ENCODE results near the gene PAX5. TPM values are rescaled to one million over a fixed set of nuclear protein-coding genes. Genes with fewer than 3 reads are reported as not detected.

The PAX5 gene
- total RNA-seq, 1 experiment from 2014 or later = 6.6 TPM

DNA sequence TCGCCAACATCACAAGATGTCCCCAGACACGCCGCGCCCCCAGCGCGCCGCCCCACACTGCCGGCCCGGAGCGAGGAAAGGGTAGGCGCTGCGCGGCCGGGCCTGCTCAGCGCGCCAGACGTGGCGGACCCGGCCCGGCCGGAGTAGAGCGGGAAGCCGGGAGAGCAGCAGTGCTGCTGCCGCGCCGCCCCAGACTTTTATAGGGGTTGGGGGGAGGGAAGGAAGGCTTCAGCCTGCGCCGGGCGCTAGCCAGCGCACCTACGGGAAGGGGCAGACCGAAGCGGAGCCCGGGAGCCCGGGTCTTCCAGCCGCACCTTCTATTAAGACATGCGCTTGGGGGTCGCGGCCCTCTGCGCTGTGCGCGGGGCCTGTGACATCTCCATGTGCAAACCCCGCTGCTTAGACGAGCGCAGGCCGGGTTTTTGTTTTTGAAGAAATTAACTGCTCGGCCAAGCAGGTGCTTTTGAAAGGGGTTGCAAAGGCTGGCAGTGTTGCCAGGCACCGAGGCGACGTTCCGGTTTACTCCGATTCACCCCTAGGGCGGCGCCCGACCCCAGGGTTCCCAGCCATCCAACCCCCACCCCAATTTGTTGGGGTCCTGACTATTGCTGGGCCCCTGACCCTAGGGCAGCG lies 353 bp upstream of the PAX5 start:
- TF ChIP-seq ZNF121 (CRISPR knock-in tag; IDR thresholded peaks at IDR 0.05) = no peak
- TF ChIP-seq E2F5 (CRISPR knock-in tag; IDR thresholded peaks at IDR 0.05) = peak; percentile 51; the same call in 1 of the 2 replicates
- no peak for TF ChIP-seq FOXK1 (CRISPR knock-in tag; IDR thresholded peaks at IDR 0.05)
- peak; percentile 28; the same call in 1 of the 2 replicates for TF ChIP-seq CTCF (IDR thresholded peaks at IDR 0.05)
- TF ChIP-seq, protein P1, sequence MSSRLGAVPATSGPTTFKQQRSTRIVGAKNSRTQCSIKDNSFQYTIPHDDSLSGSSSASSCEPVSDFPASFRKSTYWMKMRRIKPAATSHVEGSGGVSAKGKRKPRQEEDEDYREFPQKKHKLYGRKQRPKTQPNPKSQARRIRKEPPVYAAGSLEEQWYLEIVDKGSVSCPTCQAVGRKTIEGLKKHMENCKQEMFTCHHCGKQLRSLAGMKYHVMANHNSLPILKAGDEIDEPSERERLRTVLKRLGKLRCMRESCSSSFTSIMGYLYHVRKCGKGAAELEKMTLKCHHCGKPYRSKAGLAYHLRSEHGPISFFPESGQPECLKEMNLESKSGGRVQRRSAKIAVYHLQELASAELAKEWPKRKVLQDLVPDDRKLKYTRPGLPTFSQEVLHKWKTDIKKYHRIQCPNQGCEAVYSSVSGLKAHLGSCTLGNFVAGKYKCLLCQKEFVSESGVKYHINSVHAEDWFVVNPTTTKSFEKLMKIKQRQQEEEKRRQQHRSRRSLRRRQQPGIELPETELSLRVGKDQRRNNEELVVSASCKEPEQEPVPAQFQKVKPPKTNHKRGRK (CRISPR knock-in tag; IDR thresholded peaks at IDR 0.05; ENCODE audit: borderline replicate concordance) = no peak
- no peak for TF ChIP-seq HMGA2 (CRISPR knock-in tag; IDR thresholded peaks at IDR 0.05)
- TF ChIP-seq ZNF232 (CRISPR knock-in tag; IDR thresholded peaks at IDR 0.05) = no peak
- TF ChIP-seq, protein P2, sequence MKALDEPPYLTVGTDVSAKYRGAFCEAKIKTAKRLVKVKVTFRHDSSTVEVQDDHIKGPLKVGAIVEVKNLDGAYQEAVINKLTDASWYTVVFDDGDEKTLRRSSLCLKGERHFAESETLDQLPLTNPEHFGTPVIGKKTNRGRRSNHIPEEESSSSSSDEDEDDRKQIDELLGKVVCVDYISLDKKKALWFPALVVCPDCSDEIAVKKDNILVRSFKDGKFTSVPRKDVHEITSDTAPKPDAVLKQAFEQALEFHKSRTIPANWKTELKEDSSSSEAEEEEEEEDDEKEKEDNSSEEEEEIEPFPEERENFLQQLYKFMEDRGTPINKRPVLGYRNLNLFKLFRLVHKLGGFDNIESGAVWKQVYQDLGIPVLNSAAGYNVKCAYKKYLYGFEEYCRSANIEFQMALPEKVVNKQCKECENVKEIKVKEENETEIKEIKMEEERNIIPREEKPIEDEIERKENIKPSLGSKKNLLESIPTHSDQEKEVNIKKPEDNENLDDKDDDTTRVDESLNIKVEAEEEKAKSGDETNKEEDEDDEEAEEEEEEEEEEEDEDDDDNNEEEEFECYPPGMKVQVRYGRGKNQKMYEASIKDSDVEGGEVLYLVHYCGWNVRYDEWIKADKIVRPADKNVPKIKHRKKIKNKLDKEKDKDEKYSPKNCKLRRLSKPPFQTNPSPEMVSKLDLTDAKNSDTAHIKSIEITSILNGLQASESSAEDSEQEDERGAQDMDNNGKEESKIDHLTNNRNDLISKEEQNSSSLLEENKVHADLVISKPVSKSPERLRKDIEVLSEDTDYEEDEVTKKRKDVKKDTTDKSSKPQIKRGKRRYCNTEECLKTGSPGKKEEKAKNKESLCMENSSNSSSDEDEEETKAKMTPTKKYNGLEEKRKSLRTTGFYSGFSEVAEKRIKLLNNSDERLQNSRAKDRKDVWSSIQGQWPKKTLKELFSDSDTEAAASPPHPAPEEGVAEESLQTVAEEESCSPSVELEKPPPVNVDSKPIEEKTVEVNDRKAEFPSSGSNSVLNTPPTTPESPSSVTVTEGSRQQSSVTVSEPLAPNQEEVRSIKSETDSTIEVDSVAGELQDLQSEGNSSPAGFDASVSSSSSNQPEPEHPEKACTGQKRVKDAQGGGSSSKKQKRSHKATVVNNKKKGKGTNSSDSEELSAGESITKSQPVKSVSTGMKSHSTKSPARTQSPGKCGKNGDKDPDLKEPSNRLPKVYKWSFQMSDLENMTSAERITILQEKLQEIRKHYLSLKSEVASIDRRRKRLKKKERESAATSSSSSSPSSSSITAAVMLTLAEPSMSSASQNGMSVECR (CRISPR knock-in tag; IDR thresholded peaks at IDR 0.05; ENCODE audit: borderline replicate concordance) = peak; percentile 65; the same call in 1 of the 2 replicates
- TF ChIP-seq, protein P3, sequence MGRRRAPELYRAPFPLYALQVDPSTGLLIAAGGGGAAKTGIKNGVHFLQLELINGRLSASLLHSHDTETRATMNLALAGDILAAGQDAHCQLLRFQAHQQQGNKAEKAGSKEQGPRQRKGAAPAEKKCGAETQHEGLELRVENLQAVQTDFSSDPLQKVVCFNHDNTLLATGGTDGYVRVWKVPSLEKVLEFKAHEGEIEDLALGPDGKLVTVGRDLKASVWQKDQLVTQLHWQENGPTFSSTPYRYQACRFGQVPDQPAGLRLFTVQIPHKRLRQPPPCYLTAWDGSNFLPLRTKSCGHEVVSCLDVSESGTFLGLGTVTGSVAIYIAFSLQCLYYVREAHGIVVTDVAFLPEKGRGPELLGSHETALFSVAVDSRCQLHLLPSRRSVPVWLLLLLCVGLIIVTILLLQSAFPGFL (CRISPR knock-in tag; IDR thresholded peaks at IDR 0.05; ENCODE audit: borderline replicate concordance) = no peak
- TF ChIP-seq, protein P4, sequence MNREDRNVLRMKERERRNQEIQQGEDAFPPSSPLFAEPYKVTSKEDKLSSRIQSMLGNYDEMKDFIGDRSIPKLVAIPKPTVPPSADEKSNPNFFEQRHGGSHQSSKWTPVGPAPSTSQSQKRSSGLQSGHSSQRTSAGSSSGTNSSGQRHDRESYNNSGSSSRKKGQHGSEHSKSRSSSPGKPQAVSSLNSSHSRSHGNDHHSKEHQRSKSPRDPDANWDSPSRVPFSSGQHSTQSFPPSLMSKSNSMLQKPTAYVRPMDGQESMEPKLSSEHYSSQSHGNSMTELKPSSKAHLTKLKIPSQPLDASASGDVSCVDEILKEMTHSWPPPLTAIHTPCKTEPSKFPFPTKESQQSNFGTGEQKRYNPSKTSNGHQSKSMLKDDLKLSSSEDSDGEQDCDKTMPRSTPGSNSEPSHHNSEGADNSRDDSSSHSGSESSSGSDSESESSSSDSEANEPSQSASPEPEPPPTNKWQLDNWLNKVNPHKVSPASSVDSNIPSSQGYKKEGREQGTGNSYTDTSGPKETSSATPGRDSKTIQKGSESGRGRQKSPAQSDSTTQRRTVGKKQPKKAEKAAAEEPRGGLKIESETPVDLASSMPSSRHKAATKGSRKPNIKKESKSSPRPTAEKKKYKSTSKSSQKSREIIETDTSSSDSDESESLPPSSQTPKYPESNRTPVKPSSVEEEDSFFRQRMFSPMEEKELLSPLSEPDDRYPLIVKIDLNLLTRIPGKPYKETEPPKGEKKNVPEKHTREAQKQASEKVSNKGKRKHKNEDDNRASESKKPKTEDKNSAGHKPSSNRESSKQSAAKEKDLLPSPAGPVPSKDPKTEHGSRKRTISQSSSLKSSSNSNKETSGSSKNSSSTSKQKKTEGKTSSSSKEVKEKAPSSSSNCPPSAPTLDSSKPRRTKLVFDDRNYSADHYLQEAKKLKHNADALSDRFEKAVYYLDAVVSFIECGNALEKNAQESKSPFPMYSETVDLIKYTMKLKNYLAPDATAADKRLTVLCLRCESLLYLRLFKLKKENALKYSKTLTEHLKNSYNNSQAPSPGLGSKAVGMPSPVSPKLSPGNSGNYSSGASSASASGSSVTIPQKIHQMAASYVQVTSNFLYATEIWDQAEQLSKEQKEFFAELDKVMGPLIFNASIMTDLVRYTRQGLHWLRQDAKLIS (CRISPR knock-in tag; IDR thresholded peaks at IDR 0.05; ENCODE audit: borderline replicate concordance) = 0 out of 2 replicates have a peak, but pooled peaks have one; percentile 41
- TF ChIP-seq GTF2I (CRISPR knock-in tag; conservative IDR thresholded peaks at IDR 0.05) = no peak
- no peaks in the 10 kb centered on the region for H3K9me3 Mint-ChIP-seq
- H3K36me3 Mint-ChIP-seq = no peaks in the 10 kb centered on the region
- no peak overlapping the region; the same call in 1 of the 2 replicates for H3K27ac Mint-ChIP-seq
- peak; percentile 74 for DNase-seq (ENCODE audit: low spot score)
- CTCF ChIA-PET = interaction anchor here (1.0 to 4.6 kb wide), 4 partner anchors 9 to 86 kb away, joined by 3 to 15 read pairs (median 9); partner anchors contain the start of gene ZCCHC7
- H3K4me3 Mint-ChIP-seq = peak overlapping the region; percentile 74
- H3K27me3 Mint-ChIP-seq (ENCODE audit: low read depth) = peaks cover 100% of the 10 kb centered on the region
- POLR2A ChIA-PET = interaction anchor here (0.6 to 0.9 kb wide), 2 partner anchors 86 to 216 kb away, joined by 3 to 8 read pairs; partner anchors contain the start of gene ZCCHC7
- H3K4me1 Mint-ChIP-seq = peaks cover 52% of the 10 kb centered on the region
- ATAC-seq = peak; percentile 37

Data from WTC11 (cell line).